B cell (primary cell): ENCODE data around the gene AADACL3. TPM values are rescaled to one million over a fixed set of nuclear protein-coding genes. Genes with fewer than 3 reads are reported as not detected.
"Not testable (repeated sequence)": the region's sequence is repeated elsewhere in the genome, so short reads cannot be mapped to it uniquely, and the experiment has no call there.

ENCODE experiments used
- ATAC-seq: fragments of 200-7000 bp; cut with Tn5 transposase; one replicate; pipeline ENCODE4 v1.10.0; 2021; ENCODE audit warnings: low read depth, mild to moderate bottlenecking, moderate number of reproducible peaks, moderate library complexity
- CTCF ChIA-PET: fragments of 350-600 bp; sonication (Branson Sonifier 250); formaldehyde crosslinking; loops from one replicate; lab custom pipeline; 2021; ENCODE audit warnings: antibody characterized with exemption, inconsistent platforms; lab: Charles Lee
- POLR2A ChIA-PET: fragments of 350-600 bp; sonication (Branson Sonifier 250); formaldehyde crosslinking; loops from one replicate; lab custom pipeline; 2021; ENCODE audit warnings: antibody characterized with exemption; lab: Charles Lee
- DNase-seq: peaks from one replicate; pipeline ENCODE4 v3.0.0; 2013
- H2AFZ ChIP-seq: 2 replicates; pipeline ENCODE4 v1.6.1; 2012; ENCODE audit warnings: mild to moderate bottlenecking, low read depth, low read length; ENCODE audit not compliant: insufficient read depth, poor library complexity, severe bottlenecking
- H3K27ac ChIP-seq, 2 donors: 1 replicate in 1 of 2; 2 replicates in 1 of 2; pipeline ENCODE4 v1.5.1; 2012 to 2013; ENCODE audit warnings: low read length in 2 of 2, mild to moderate bottlenecking in 2 of 2, moderate library complexity in 1 of 2
- H3K27me3 ChIP-seq, 4 experiments: fragments of 200-600 bp in 1 of 4; sonication (generic) in 1 of 4; replicated peaks in 1 of 4; 1 replicate in 2 of 4; 2 replicates in 2 of 4; pipeline versions ENCODE4 v1.6.1 to v1.7.0; 2013 to 2016; ENCODE audit warnings: low read length in 3 of 4, mild to moderate bottlenecking in 2 of 4, mixed read lengths in 1 of 4, moderate library complexity in 1 of 4; ENCODE audit not compliant: insufficient read depth in 4 of 4, control insufficient read depth in 3 of 4; ENCODE audit errors: control extremely low read depth in 1 of 4
- H3K36me3 ChIP-seq, 2 experiments: replicated peaks in 1 of 2; 1 replicate in 1 of 2; 2 replicates in 1 of 2; pipeline versions ENCODE4 v1.6.1 to v1.7.1; 2013; ENCODE audit warnings: low read length in 1 of 2; ENCODE audit not compliant: insufficient read depth in 2 of 2, control insufficient read depth in 1 of 2; ENCODE audit errors: control extremely low read depth in 1 of 2, extremely low read depth in 1 of 2
- H3K4me1 ChIP-seq, 2 donors: fragments of 200-600 bp in 1 of 2; sonication (generic) in 1 of 2; 1 replicate in 1 of 2; 2 replicates in 1 of 2; pipeline versions ENCODE4 v1.5.1 to v1.6.1; 2013 to 2017; ENCODE audit warnings: low read length in 2 of 2; ENCODE audit not compliant: control insufficient read depth in 2 of 2, insufficient read depth in 2 of 2
- H3K4me2 ChIP-seq: replicated peaks from 2 replicates; pipeline ENCODE3; 2012; ENCODE audit warnings: mild to moderate bottlenecking, low read depth, low read length; ENCODE audit not compliant: poor library complexity, severe bottlenecking
- H3K4me3 ChIP-seq, 5 experiments: fragments of 200-600 bp in 1 of 5; sonication (generic) in 1 of 5; 1 replicate in 3 of 5; 2 replicates in 2 of 5; pipeline versions ENCODE4 v1.5.1 to v1.7.0; 2011 to 2016; ENCODE audit warnings: low read length in 4 of 5, mild to moderate bottlenecking in 4 of 5, low read depth in 2 of 5, control low read depth in 1 of 5, moderate library complexity in 1 of 5; ENCODE audit not compliant: insufficient read depth in 1 of 5; ENCODE audit errors: control extremely low read depth in 1 of 5, extremely low read depth in 1 of 5
- H3K79me2 ChIP-seq: fragments of 200-600 bp; sonication (generic); one replicate; pipeline ENCODE4 v1.6.0; 2016; ENCODE audit warnings: low read length; ENCODE audit not compliant: control insufficient read depth, insufficient read depth
- H3K9ac ChIP-seq: fragments of 200-600 bp; sonication (generic); 2 replicates; pipeline ENCODE4 v1.6.1; 2017; ENCODE audit warnings: mild to moderate bottlenecking, low read length, moderate library complexity
- H3K9me3 ChIP-seq, 3 donors: one replicate each; pipeline versions ENCODE4 v1.6.1 to v1.7.1; 2013; ENCODE audit warnings: low read length in 2 of 3; ENCODE audit not compliant: control insufficient read depth in 2 of 3, insufficient read depth in 1 of 3; ENCODE audit errors: control extremely low read depth in 1 of 3
- H4K20me1 ChIP-seq: 2 replicates; pipeline ENCODE4 v1.6.0; 2012; ENCODE audit warnings: mild to moderate bottlenecking, low read length; ENCODE audit not compliant: insufficient read depth, control insufficient read depth, poor library complexity, severe bottlenecking
- H3K27ac Mint-ChIP-seq: one replicate; pipeline ENCODE4 v1.8.0; 2021; ENCODE audit warnings: mixed read lengths
- H3K27me3 Mint-ChIP-seq: one replicate; pipeline ENCODE4 v1.8.0; 2021; ENCODE audit warnings: mixed read lengths
- H3K4me1 Mint-ChIP-seq: one replicate; pipeline ENCODE4 v1.8.0; 2021; ENCODE audit warnings: mixed read lengths
- H3K4me3 Mint-ChIP-seq: one replicate; pipeline ENCODE4 v1.8.0; 2021; ENCODE audit warnings: mixed read lengths
- H3K9me3 Mint-ChIP-seq: one replicate; pipeline ENCODE4 v1.8.0; 2022; ENCODE audit warnings: mixed read lengths; ENCODE audit not compliant: insufficient read depth
- CTCF ChIP-seq: fragments of 200-600 bp; IDR thresholded peaks from one replicate; pipeline ENCODE4 v1.8.0; 2022; ENCODE audit warnings: antibody characterized with exemption, mild to moderate bottlenecking
- EZH2 ChIP-seq: IDR thresholded peaks from 2 replicates; pipeline ENCODE4 v1.6.1; 2012; ENCODE audit warnings: borderline replicate concordance, low read depth, mild to moderate bottlenecking, moderate library complexity, low read length; ENCODE audit not compliant: insufficient read depth, poor library complexity, severe bottlenecking
- WGBS: methylation state at CpG from one replicate; pipeline ENCODE4 v1.1.5; 2013; ENCODE audit warnings: missing lambda C conversion rate; ENCODE audit not compliant: insufficient coverage; 5-methylcytosine and 5-hydroxymethylcytosine counted together
- intact Hi-C: fragments of 100-400 bp; cut with micrococcal nuclease; formaldehyde crosslinking; loops from one replicate; pipeline ENCODE4 v1.10.0; 2022
- polyA plus RNA-seq: library from polyadenylated mRNA; depleted of rRNA; stranded (reverse); fragments of >200 nt; gene quantifications from 2 replicates; pipeline ENCODE4 v1.2.3, GENCODE V29; 2012
- total RNA-seq, 2 donors: library from RNA; stranded (reverse); fragments of 120-200 nt in 1 of 2; gene quantifications; 1 replicate in 1 of 2; 2 replicates in 1 of 2; pipeline versions ENCODE4 v1.2.3 to v1.2.4, GENCODE V29; 2013 to 2022

The AADACL3 gene
- total and polyA plus RNA-seq, 2 donors (not counting 1 experiment from before 2014, with no cell fraction given): not detected

DNA sequence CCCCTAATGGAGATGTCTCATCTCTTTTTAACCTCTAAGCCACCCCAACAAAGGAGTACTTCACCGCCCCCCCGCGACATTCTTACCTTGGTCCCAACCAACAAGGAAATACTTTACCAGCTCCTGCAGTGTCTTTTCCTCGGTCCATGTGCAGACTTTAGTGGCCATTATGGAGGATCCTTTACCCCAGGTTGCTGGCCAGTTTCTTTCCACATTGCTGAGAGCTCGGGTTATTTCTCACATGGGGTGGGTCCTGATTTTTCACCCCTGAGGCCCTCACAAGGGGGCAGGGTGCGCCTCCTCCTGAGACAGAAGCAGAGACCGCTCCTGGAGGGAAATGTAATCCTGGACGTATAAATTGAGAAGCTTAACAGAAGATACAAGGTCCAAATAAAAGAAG lies 3.0 kb upstream of the AADACL3 start:
- H3K36me3 ChIP-seq: no peaks in the 10 kb centered on the region
- no peak overlapping the region for H3K4me3 ChIP-seq
- H3K4me2 ChIP-seq: no peak overlapping the region
- Mint-ChIP-seq H3K27me3 (peaks cover 46% of the 10 kb centered on the region), H3K4me1 (no peaks in the 10 kb centered on the region), H3K4me3 (no peak overlapping the region), H3K9me3 (no peaks in the 10 kb centered on the region), H3K27ac (no peak overlapping the region)
- no peak overlapping the region for H3K9ac ChIP-seq
- no peak for ATAC-seq
- H2AFZ ChIP-seq: no peak overlapping the region
- CTCF ChIA-PET: no interaction called here
- no peaks in the 10 kb centered on the region for H4K20me1 ChIP-seq
- H3K27me3 ChIP-seq: no peaks in the 10 kb centered on the region
- intact Hi-C loops: no loop called here
- H3K79me2 ChIP-seq: no peaks in the 10 kb centered on the region
- H3K4me1 ChIP-seq: no peaks in the 10 kb centered on the region
- no peaks in the 10 kb centered on the region for H3K9me3 ChIP-seq
- DNase-seq: no peak
- POLR2A ChIA-PET: no interaction called here
- TF ChIP-seq CTCF (no peak), EZH2 (no peak)
- H3K27ac ChIP-seq: no peak overlapping the region
- WGBS: 96% methylated on average over 8 of the region's 8 CpGs

DNA sequence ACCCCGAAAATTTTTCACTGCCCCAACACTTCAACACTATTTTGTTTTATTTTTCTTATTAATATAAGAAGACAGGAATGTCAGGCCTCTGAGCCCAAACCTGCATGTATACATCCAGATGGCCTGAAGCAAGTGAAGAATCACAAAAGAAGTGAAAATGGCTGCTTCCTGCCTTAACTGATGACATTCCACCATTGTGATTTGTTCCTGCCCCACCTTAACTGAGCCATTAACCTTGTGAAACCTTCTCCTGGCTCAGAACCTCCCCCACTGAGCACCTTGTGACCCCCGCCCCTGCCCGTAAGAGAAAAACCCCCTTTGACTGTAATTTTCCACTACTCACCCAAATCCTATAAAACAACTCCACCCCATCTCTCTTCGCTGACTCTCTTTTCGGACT lies 2.3 kb upstream of the AADACL3 start:
- H3K4me3 Mint-ChIP-seq, H3K36me3 ChIP-seq, H3K4me3 ChIP-seq, H4K20me1 ChIP-seq, intact Hi-C loops, H3K27ac Mint-ChIP-seq, H3K4me1 ChIP-seq, H3K79me2 ChIP-seq, H2AFZ ChIP-seq, POLR2A ChIA-PET, CTCF ChIA-PET, ATAC-seq, DNase-seq, H3K27me3 ChIP-seq, H3K9me3 Mint-ChIP-seq, H3K9ac ChIP-seq, H3K9me3 ChIP-seq, H3K4me2 ChIP-seq, H3K27ac ChIP-seq, H3K4me1 Mint-ChIP-seq: not testable (repeated sequence)
- H3K27me3 Mint-ChIP-seq: peaks cover 46% of the 10 kb centered on the region
- 85% methylated on average over 4 of the region's 5 CpGs for WGBS
